Hindlimb muscle (tissue), 1 donor: ENCODE results near the gene FAM78A. TPM values are rescaled to one million over a fixed set of nuclear protein-coding genes. Genes with fewer than 3 reads are reported as not detected.
"Not testable (repeated sequence)": the region's sequence is repeated elsewhere in the genome, so short reads cannot be mapped to it uniquely, and the experiment has no call there.

Source experiments
- DNase-seq: peaks from one replicate; pipeline ENCODE4 v3.0.0-alpha.2; 2013
- polyA plus RNA-seq: library from polyadenylated mRNA; unstranded; fragments of 120-200 nt; gene quantifications from one replicate; pipeline ENCODE4 v1.2.1, GENCODE V29; 2013; ENCODE audit not compliant: insufficient read length

FAM78A gene
- polyA plus RNA-seq, 1 donor, result 44.5 TPM

GRCh38 chr9:131262327-131263032 is 13.8 kb downstream of the FAM78A start:
- no peak for DNase-seq

- DNase-seq, result no peak
These were observed 15.4 kb downstream of the FAM78A start for GRCh38 chr9:131260751-131261452.

- no peak for DNase-seq
These were observed 16.3 kb downstream of the FAM78A start for GRCh38 chr9:131259916-131260597.

- DNase-seq, result no peak
These were observed 16.8 kb downstream of the FAM78A start for GRCh38 chr9:131259432-131259898.

GRCh38 chr9:131258698-131259431 is 17.4 kb downstream of the FAM78A start:
- DNase-seq, result no peak

- no peak for DNase-seq
These were observed 18.1 kb downstream of the FAM78A start for GRCh38 chr9:131258186-131258585.

GRCh38 chr9:131257266-131258025 is 18.9 kb downstream of the FAM78A start:
- DNase-seq, result no peak

- DNase-seq, result no peak
These were observed 20.6 kb downstream of the FAM78A start for GRCh38 chr9:131255676-131256197.

- DNase-seq, result no peak
These were observed 21.7 kb downstream of the FAM78A start for GRCh38 chr9:131254626-131255025.

GRCh38 chr9:131253891-131254491 is 22.3 kb downstream of the FAM78A start:
- no peak for DNase-seq

- no peak for DNase-seq
These were observed 24.2 kb downstream of the FAM78A start for GRCh38 chr9:131252120-131252519.

GRCh38 chr9:131246618-131247017 is 29.7 kb downstream of the FAM78A start:
- DNase-seq, result no peak

GRCh38 chr9:131244331-131244730 is 32.0 kb downstream of the FAM78A start:
- not testable (repeated sequence) for DNase-seq

- no peak for DNase-seq
These were observed 36.0 kb downstream of the FAM78A start for GRCh38 chr9:131240047-131240921.

- no peak for DNase-seq
These were observed 36.9 kb downstream of the FAM78A start for GRCh38 chr9:131239161-131239975.

- no peak for DNase-seq
These were observed 37.8 kb downstream of the FAM78A start for GRCh38 chr9:131238402-131239021.

GRCh38 chr9:131237931-131238401 is 38.3 kb downstream of the FAM78A start:
- DNase-seq, result no peak

GRCh38 chr9:131237291-131237690 is 39.0 kb downstream of the FAM78A start:
- DNase-seq, result no peak

GRCh38 chr9:131236761-131237160 is 39.5 kb downstream of the FAM78A start:
- DNase-seq, result no peak
